Hepatic stellate cell (primary cell): ENCODE results near the gene PIM2.
A peak's percentile ranks its signal among the peaks of the same experiment; 100 is the strongest.
"Not testable (repeated sequence)": the region's sequence is repeated elsewhere in the genome, so short reads cannot be mapped to it uniquely, and the experiment has no call there.

ENCODE experiments used
- DNase-seq: peaks from one replicate; pipeline ENCODE4 v3.0.0; 2011; ENCODE audit warnings: low spot score

Gene PIM2

DNA sequence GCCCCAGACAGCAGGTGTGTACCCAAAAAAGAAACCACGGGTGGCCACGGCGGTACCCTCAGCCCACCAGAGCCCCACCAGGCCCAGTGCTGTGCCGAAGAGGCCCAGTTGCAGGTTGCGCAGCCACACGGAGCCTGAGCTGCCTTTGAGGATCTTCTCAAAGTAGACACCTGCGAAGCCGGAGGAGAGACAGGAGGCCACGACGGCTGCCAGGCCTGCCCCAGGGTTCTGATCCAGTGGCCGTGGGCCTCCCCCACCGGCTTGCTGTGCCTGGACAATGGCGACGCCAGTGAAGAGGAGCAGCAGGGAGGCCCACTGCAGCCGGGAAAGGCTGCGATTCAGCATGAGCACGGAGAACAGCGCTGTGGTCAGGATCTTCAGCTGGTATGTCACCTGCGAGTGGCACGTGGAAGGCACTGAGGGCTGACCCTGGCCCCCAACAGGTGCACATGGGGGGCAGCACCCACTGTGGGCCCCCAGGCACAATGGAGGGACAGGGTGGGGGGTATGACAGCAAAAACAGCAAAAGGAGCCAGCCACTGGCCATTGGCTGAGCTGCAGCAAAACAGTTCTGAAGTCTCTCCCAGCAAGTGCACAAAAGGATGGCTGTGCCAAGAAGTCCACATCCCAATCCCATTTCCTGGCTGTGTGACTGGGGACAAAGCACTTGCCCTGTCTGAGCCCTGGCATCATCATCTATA is 13.6 kb downstream of the PIM2 start:
- no peak for DNase-seq

DNA sequence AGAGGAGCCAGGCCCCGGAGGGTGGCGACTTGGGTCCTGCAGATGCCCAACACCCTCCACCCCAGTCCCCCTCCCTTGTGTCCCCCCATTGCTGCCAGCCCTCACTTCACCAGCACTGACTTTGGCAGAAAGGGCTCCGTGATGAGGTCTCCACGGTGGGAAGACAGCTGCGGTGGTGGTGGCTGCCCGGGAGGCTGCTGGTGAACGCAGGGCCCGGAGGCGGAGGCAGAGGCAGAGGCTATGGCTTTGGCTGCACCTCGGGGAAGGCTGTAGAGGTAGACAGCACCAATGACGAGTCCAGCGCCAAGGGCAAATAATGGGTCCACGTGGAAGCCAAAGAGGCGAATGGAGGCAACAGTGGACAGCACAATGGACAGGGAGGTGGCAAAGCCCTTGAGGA is 14.2 kb downstream of the PIM2 start:
- DNase-seq: no peak

DNA sequence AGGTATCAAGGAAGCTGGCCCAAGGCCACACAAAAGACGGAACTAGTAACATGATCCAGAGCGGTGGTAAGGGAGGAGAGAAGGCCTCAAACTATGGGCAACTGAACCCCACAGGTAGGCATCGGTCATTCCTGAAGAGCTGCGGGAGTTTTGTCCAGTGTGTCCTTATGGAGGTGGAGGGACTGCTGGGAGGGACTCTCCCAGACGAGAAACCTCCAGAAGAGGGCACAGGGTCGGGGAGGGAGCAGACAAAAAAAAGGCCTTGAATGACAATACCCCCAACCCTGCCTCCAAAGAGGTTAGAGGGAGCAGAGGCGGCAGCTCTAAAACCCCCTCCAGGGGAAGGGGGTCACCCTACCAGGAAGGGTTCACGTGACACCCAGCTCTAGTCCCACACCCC is 14.6 kb downstream of the PIM2 start:
- no peak for DNase-seq

DNA sequence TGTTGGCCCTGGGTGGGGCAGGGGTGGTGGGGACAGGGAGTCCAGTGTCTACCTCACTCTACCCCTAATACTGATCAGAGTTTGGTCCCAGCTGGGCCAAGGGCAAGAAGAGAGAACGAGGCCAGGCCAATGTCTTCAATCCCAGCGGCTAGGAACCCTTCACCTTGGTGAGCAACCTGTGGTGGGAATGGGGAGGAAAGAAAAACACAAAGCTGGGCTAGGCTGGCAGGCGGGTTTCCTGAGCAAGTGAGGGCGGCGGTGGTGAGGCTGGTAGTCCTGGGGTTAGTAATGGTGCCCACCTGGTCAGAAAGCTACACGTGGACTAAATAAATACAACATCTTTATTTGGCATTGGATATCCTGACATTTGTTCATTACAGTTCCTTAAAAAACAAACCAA is 15.5 kb downstream of the PIM2 start:
- no peak for DNase-seq

DNA sequence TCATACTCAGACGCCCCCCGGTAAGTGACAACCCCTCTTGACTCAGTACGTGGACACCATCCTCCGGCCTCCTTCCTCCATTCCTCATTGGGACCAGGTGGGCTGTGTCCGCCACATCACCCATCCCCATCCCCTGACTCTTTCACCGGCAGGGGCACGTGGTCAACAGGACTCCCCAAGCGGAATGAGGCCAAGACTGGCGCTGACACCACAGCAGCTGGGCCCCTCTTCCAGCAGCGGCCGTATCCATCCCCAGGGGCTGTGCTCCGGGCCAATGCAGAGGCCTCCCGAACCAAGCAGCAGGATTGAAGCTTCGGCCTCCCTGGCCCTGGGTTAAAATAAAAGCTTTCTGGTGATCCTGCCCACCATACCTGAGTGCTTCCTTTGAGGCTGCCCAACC is 16.0 kb downstream of the PIM2 start:
- DNase-seq: no peak

DNA sequence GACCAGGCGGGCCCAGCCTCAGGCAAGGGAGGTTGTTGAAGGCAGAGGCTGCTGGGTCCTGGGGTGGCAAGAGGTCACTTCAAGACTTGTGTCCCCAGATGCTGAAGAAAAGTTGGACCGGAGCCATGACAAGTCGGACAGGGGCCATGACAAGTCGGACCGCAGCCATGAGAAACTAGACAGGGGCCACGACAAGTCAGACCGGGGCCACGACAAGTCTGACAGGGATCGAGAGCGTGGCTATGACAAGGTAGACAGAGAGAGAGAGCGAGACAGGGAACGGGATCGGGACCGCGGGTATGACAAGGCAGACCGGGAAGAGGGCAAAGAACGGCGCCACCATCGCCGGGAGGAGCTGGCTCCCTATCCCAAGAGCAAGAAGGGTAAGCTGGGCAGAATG is 16.7 kb downstream of the PIM2 start:
- DNase-seq: no peak

DNA sequence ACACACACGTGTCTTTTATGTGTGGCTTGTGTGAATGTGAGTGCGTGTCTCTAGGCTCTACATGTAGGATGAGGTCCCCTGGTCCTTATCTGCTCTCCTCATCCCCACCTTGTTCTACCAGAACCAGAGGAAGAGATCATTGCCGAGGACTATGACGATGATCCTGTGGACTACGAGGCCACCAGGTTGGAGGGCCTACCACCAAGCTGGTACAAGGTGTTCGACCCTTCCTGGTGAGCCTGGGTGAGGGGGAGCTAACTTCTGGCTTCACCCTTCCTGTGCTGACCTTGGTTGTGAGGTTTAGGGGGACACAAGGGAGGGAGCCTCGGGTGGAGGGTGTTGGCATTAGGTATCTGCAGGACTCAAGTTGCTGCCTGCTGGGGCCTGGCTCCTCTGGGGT is 17.8 kb downstream of the PIM2 start:
- no peak for DNase-seq

DNA sequence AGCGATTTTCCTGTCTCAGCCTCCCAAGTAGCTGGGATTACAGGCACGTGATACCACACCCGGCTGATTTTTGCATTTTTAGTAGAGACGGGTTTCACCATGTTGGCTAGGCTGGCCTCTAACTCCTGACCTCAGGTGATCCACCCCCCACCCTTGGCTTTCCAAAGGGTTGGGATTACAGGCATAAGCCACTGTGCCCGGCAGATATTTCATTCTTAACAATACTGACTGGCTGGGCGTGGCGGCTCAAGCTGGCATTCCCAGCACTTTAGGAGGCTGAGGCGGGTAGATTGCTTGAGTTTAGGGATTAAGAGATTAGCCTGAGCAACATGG is 19.8 kb downstream of the PIM2 start:
- DNase-seq: no peak

DNA sequence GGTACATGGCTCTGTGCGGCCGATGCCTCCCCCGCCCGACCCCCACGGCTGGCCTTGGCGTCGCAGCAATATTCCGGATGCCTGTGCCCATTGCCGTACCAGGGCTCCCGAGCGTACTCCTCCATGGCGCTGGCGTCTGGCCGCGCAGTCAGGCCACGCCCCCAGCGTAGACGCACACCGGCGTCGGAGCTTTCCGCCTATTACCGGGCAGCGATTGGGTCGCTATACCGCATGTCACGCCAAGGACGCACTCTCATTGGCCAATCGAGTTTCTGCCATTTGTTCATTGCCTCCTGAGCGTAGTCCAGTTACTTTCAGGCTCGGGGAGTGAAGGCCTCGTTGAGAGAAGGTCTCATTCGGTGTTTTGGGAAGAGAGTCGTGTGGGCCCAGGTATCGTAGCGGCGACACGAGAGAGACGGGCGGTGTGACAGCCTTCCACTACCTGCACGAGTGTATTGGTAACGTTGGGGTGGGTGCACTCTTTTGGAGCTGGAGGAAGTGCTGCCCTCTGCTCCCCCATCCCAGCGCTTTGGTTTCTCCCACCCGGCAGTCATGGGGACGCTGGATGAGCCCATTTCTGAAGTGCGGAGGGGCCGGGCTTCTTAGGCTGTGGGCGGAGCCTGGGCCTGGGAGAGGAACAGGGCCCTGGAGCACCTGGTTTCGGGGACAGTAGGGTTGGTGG is 21.1 kb downstream of the PIM2 start, which contains the start of the genes PQBP1 and TIMM17B:
TSS of gene PQBP1 (plus strand) at position 306 of the 682 bp plus-strand sequence. CDS start 580 bp downstream, outside the sequence.
TSS of gene TIMM17B (minus strand) at position 144 of the 682 bp plus-strand sequence. CDS start at position 125, 19 bp downstream.
- DNase-seq: peak; percentile 90

DNA sequence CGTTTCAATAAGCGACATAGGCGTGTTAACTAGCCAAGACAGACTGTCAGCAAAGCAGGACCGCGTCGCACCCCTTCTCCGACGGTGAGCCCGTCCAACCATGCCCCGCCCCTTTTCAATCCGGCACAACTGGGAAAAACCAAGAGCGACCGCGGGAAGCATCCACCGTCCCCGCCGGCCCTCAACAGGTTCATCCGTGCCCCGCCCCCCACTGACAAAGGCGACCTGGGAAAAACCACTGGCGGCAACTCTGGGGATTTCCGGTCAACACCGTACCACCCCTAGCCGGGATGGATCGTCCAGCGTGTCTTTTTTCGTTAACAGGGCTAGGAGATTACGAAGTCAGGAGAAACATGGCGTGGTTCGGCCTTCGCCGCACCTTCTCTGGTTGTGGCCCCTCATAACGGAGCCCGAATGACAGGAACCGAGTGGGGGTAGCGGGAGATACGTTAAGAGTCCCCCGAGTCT is 21.6 kb downstream of the PIM2 start:
- DNase-seq: peak; percentile 60

DNA sequence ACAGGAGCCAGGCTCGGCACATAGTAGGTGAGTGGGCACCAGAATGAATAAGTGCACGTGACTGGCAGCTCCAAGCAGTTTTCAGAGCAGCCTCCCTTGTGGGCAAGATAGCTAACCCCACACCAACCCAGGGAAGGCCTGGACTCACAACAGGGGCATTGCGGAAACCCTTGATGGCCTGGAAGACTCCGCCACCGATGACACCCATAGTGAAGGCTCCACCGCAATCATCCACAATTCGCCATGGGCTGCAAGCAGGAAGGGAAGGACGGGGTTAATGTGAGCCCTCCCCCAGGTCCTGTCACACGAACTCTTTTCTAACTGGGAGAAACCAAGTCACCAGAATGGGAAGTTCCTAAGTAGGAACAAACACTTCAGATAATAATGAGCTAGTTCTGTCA is 22.2 kb downstream of the PIM2 start:
- peak; percentile 31 for DNase-seq

DNA sequence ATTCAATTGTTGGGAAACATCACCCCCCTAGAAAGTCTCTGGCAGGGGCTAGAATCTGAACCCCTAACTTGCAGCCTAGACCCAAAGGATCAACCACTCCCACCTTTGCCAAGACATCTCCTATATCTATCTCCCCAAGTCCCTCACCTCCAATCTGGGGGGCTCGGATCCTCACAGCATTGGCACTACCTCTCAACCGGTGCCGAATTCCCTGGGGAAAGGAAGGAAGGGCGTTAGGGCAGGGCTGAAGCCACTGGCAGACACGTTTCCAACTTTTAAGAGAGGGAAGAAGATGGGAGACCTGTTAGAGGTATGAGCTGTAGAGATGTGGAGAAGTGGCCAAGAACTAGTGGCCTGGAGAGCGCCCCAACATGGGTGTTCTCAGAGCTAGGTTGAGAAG is 23.9 kb downstream of the PIM2 start:
- no peak for DNase-seq

DNA sequence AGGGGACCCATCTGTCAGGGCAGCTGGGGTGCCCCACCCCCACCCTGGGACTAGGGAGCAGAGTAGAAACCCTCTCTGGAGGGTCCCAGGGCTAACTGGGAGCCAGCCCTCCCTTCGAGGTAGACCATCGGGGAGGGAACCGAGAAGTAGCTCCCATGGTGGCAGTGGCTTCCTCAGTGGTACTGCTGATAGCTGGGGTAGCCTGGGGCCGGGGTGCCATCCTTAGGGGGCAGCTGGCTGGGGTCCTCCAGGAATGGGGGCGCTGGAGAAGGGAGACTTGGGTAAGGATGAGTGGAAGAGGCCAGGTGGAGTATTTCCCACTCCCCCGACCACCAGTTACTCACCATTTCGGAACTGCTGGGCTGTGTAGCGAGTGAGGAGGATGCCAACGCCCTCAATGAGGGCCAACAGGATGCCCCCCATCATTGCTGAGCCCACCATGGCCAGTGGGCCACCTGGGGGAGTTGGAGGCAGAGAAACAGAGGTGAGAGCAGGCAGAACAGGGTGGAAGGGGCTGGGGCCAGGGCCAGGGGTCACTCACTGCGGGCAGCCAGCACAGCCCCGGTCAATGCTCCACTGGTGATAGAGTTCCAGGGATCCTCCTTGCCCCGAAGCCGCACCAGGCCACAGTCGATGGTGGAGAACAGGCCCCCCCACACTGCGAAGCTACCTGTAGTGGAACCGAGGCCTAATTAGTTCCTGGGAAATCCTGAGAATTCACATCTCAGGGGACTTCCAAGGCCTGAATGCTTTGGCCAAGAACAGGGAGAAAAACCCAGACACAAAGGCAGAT is 25.1 kb downstream of the PIM2 start:
- no peak for DNase-seq

DNA sequence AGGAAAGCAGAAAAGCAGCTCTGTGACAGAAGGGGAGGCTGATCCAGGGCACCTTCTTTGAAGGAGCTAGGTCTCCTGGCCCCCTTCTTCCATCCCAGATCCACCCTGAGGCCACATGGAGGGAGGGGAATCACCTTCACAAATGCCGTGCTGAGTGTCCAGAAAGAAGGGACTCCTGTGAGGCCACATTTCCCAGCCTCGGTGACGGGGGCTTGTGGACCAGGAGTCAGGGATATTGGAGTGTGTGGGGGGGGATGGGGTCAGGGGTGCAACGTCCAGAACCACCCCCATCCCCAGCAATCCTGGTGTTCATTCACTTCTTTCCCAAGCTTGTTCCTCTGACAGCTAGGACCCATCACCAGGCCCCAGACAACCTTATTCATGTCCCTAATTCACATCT is 25.9 kb downstream of the PIM2 start:
- no peak for DNase-seq

DNA sequence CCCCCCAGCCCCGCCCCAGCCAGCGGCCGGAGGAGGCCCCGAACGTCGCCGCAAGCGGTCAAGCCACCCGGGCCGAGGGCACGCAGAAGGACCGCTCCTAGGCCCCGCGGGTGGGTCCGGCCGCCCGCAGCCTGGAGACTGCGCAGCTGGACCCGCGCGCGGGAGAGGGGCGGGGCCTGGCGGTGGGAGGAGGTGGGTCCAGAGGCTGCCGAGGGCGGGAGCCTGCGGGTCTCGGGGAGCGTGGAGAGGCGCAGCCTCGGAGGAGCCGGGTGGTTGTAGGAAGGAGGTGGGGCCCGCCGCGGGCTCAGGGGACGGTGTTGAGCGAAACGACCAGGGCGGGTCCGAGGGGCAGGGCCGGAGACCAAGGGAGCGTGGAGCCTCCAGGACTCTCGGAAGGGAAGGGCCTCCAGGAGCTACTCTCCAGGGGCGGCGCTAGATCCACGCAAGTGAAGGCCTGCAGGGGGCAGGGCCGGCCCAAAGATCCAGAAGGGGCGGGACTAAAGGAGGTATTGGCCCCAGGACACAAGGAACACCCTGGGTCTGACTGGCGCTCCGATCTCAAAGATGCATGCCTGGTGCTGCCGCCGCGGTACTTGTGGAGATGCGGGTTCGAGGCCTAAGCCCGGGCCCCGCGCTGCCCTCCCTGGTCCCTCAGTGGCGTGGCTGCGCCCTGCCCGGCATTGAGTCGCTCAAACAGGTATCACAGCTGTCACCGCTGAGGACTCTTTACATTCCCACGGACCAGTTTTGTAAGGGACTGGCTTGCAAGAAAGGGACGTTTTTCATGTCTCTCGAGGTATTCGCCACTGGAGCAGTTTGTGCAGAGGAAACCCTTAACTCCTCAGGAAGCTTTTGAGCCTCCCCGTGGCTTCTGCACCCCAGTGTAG is 27.2 kb downstream of the PIM2 start:
- DNase-seq: peak; percentile 77

DNA sequence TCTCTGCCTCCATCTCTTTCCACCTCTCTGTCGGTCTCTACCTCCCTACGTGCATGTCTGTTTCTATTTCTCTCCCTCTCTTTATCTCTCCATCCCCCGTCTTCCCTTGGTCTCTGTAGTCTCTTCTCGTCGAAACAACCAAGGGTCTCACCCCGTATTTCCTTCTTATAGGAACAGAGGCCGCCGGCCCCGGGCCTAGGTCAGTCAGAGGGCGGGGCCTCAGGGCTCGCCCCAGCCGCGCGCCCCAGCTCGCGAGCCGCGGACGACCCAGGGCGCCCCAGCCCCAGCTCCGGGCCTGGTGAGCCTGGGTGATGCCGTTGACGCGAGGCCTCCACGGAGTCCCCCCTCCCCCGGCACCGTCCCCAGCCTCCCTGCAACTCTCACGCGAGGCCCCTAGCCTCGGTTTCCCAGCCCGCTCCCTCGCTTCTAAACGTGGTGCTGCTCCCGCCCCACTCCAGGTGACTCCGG is 27.9 kb downstream of the PIM2 start:
- no peak for DNase-seq

DNA sequence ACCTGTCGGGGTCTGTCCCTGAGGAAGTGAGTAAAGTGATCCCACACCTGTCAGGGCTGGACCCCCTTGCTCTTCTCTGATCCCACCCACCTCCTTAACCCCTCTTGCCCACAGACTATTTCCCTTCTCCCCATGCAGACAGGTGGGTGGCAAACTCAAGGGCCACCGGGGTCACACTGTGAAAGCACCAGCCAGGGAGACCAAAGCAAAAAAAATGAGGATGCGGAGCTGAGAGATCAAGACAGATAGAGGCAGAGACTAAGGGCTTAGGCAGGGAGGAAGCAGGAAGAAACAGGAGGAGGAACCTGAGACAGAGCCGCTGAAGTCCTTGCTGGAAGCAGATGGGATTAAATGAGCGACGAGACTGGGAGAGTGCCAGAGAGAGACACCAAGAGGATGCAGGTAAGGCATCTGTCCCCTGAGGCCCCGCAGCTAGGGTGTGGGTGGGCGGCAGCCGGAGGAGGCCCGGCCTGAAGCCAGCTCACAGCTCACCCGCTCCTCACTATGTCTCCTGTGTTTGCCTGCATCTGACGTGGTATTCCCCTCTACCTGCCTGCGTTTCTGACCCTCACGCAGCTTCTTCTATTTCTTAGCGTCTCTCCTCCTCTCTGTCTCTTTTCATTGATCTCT is 28.4 kb downstream of the PIM2 start:
- DNase-seq: no peak

DNA sequence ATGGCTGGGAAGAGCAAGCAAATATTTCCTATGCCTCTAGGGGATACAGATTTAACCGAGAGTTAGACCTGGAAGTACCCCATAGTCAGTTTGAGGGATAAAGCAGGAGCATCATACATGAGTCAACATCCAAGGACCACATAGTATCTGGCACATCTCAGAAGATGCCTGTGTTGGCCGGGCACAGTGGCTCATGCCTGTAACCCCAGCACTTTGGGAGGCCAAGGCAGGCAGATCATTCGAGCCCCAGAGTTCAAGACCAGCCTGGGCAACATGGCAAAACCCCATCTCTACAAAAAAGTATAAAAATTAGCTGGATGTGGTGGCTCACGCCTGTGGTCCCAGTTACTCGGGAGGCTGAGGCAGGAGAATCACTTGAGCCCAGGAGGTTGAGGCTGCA is 32.2 kb downstream of the PIM2 start:
- DNase-seq: not testable (repeated sequence)

DNA sequence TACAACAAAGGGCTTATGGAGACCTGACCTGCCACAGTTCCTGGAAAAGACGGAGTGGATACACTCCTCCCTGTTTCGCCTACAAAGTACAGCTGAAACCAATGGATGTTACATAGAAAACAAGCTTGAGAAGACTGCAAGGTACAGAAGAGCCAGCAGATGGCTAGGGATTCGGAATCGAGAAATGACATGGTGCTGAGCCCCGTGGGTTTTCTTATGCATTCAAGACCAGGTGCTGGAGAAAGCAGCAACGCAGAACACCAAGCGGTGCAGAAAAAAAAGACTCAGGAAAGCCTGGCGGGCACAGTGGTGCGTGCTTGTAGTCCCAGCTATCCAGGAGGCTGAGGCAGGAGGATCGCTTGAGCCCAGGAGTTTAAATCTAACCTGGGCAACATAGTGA is 35.1 kb downstream of the PIM2 start:
- peak; percentile 1 for DNase-seq

DNA sequence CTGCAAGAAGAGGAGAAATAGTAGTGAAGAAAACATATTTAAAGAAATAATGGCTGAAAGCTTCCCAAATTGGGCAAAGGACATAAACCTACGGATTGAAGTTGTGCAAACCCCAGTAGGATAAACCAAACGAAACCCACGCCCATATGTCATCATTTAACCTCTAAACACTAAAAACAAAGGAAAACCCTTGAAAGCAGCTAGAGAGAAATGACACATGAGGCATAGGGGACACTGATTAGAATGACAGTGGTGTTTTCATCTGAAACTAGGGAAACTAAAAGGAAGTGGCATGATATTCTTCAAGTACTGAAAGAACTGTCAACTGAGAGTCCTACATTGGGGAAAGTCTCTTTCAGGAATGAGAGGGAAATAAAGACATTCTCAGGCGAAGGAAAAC is 41.9 kb downstream of the PIM2 start:
- not testable (repeated sequence) for DNase-seq

DNA sequence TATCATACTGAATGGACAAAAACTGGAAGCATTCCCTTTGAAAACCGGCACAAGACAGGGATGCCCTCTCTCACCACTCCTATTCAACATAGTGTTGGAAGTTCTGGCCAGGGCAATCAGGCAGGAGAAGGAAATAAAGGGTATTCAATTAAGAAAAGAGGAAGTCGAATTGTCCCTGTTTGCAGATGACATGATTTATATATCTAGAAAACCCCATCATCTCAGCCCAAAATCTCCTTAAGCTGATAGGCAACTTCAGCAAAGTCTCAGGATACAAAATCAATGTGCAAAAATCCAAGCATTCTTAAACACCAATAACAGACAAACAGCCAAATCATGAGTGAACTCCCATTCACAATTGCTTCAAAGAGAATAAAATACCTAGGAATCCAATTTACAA is 46.8 kb downstream of the PIM2 start:
- DNase-seq: not testable (repeated sequence)
